Karpas-422 (cell line): ENCODE data around the gene RPGRIP1. TPM values are rescaled to one million over a fixed set of nuclear protein-coding genes. Genes with fewer than 3 reads are reported as not detected.
A peak's percentile ranks its signal among the peaks of the same experiment; 100 is the strongest.

Source experiments
- DNase-seq: peaks from one replicate; pipeline ENCODE4 v3.0.0-alpha.2; 2015
- H2AFZ ChIP-seq: fragments of 200-600 bp; sonication (generic); 2 replicates; pipeline ENCODE4 v1.6.1; 2014; ENCODE audit warnings: antibody characterized with exemption, low read length, mixed read lengths
- H3K27ac ChIP-seq: fragments of 200-600 bp; sonication (generic); 2 replicates; pipeline ENCODE4 v1.5.1; 2014; ENCODE audit warnings: mild to moderate bottlenecking, low read length, moderate library complexity
- H3K27me3 ChIP-seq: fragments of 200-600 bp; sonication (generic); 2 replicates; pipeline ENCODE4 v1.6.1; 2014; ENCODE audit warnings: low read length, mixed read lengths
- H3K36me3 ChIP-seq: fragments of 200-600 bp; sonication (generic); 2 replicates; pipeline ENCODE4 v1.6.1; 2014; ENCODE audit warnings: low read length, mixed read lengths; ENCODE audit not compliant: insufficient read depth
- H3K4me1 ChIP-seq: fragments of 200-600 bp; sonication (generic); 2 replicates; pipeline ENCODE4 v1.6.1; 2014; ENCODE audit warnings: mild to moderate bottlenecking, low read length, mixed read lengths
- H3K4me2 ChIP-seq: fragments of 200-600 bp; sonication (generic); 2 replicates; pipeline ENCODE4 v1.6.1; 2014; ENCODE audit warnings: low read length, low read depth, mild to moderate bottlenecking; ENCODE audit not compliant: poor library complexity, severe bottlenecking
- H3K4me3 ChIP-seq: fragments of 200-600 bp; sonication (generic); 2 replicates; pipeline ENCODE4 v1.5.1; 2014; ENCODE audit warnings: mild to moderate bottlenecking, antibody characterized with exemption, low read length, mixed read lengths
- H3K79me2 ChIP-seq: fragments of 200-600 bp; sonication (generic); 2 replicates; pipeline ENCODE4 v1.6.1; 2014; ENCODE audit warnings: mild to moderate bottlenecking, low read length, mixed read lengths
- H3K9ac ChIP-seq: fragments of 200-600 bp; sonication (generic); 2 replicates; pipeline ENCODE4 v1.6.0; 2014; ENCODE audit warnings: low read length
- H3K9me2 ChIP-seq: fragments of 200-600 bp; sonication (generic), shearing (Covaris generic); replicated peaks from 2 replicates; pipeline ENCODE4 v1.6.0; 2014; ENCODE audit warnings: mild to moderate bottlenecking, low read length, moderate library complexity; ENCODE audit not compliant: insufficient read depth
- H3K9me3 ChIP-seq: fragments of 300-700, 200-600 bp; sonication (generic); 2 replicates; pipeline ENCODE4 v1.6.1; 2014; ENCODE audit warnings: low read length, mixed read lengths
- H4K20me1 ChIP-seq: fragments of 200-600 bp; sonication (generic); 2 replicates; pipeline ENCODE4 v1.6.1; 2014; ENCODE audit warnings: mild to moderate bottlenecking, antibody characterized with exemption, low read length, low read depth; ENCODE audit not compliant: insufficient read depth
- total RNA-seq: library from RNA; depleted of rRNA; stranded (reverse); fragments of >200 nt; shearing (Covaris generic); gene quantifications from 2 replicates; pipeline ENCODE4 v1.2.3, GENCODE V29; 2014; ENCODE audit warnings: low replicate concordance; rRNA removed

Gene RPGRIP1
- total RNA-seq, 1 experiment from 2014 or later, result not detected

- no peak overlapping the region for H2AFZ ChIP-seq
- H3K27ac ChIP-seq, result no peak overlapping the region
- H3K79me2 ChIP-seq, result no peaks in the 10 kb centered on the region
- no peak for DNase-seq
- no peak overlapping the region for H3K9ac ChIP-seq
- no peaks in the 10 kb centered on the region for H4K20me1 ChIP-seq
- no peaks in the 10 kb centered on the region for H3K9me2 ChIP-seq
- no peaks in the 10 kb centered on the region for H3K9me3 ChIP-seq
- H3K4me2 ChIP-seq, result no peak overlapping the region
- no peaks in the 10 kb centered on the region for H3K36me3 ChIP-seq
- no peaks in the 10 kb centered on the region for H3K27me3 ChIP-seq
- peaks cover 16% of the 10 kb centered on the region for H3K4me1 ChIP-seq
- no peak overlapping the region for H3K4me3 ChIP-seq
These were observed 31.7 kb downstream of the RPGRIP1 start for GRCh38 chr14:21311614-21312013.

DNA sequence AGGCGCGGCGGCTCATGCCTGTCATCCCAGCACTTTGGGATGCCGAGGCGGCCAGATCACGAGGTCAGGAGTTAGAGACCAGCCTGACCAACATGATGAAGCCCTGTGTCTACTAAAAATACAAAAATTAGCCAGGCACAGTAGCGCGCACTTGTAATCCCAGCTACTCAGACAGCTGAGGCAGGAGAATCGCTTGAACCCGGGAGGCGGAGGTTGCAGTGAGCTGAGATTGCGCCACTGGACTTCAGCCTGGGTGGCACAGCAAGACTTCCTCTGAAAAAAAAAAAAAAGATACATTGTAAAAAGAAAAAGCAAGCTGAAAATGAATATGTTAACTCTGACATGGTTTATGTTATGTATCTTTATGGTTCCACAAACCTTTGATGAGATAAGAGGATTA, 33.6 kb downstream of the RPGRIP1 start:
- H2AFZ ChIP-seq, result no peak overlapping the region
- peaks cover 21% of the 10 kb centered on the region for H3K4me1 ChIP-seq
- no peaks in the 10 kb centered on the region for H4K20me1 ChIP-seq
- no peaks in the 10 kb centered on the region for H3K36me3 ChIP-seq
- no peak overlapping the region for H3K4me3 ChIP-seq
- H3K9ac ChIP-seq, result no peak overlapping the region
- no peak for DNase-seq
- H3K4me2 ChIP-seq, result no peak overlapping the region
- H3K27me3 ChIP-seq, result no peaks in the 10 kb centered on the region
- no peaks in the 10 kb centered on the region for H3K9me2 ChIP-seq
- no peaks in the 10 kb centered on the region for H3K79me2 ChIP-seq
- no peaks in the 10 kb centered on the region for H3K9me3 ChIP-seq
- H3K27ac ChIP-seq, result no peak overlapping the region

GRCh38 chr14:21317398-21317797, 37.5 kb downstream of the RPGRIP1 start:
- no peak overlapping the region; the same call in 1 of the 2 replicates for H3K9ac ChIP-seq
- no peak overlapping the region for H2AFZ ChIP-seq
- H3K4me2 ChIP-seq, result no peak overlapping the region
- H3K4me1 ChIP-seq, result peaks cover 10% of the 10 kb centered on the region
- no peaks in the 10 kb centered on the region for H3K27me3 ChIP-seq
- no peaks in the 10 kb centered on the region for H4K20me1 ChIP-seq
- no peaks in the 10 kb centered on the region for H3K9me2 ChIP-seq
- H3K27ac ChIP-seq, result no peak overlapping the region
- H3K9me3 ChIP-seq, result no peaks in the 10 kb centered on the region
- DNase-seq, result peak; percentile 52
- H3K36me3 ChIP-seq, result no peaks in the 10 kb centered on the region
- H3K79me2 ChIP-seq, result no peaks in the 10 kb centered on the region
- H3K4me3 ChIP-seq, result no peak overlapping the region

- no peak overlapping the region for H3K4me3 ChIP-seq
- DNase-seq, result no peak
- no peak overlapping the region for H3K4me2 ChIP-seq
- H3K4me1 ChIP-seq, result peaks cover 10% of the 10 kb centered on the region
- H3K36me3 ChIP-seq, result no peaks in the 10 kb centered on the region
- H2AFZ ChIP-seq, result no peak overlapping the region
- H3K9me3 ChIP-seq, result no peaks in the 10 kb centered on the region
- no peaks in the 10 kb centered on the region for H3K27me3 ChIP-seq
- H4K20me1 ChIP-seq, result no peaks in the 10 kb centered on the region
- H3K9ac ChIP-seq, result no peak overlapping the region
- no peaks in the 10 kb centered on the region for H3K9me2 ChIP-seq
- H3K27ac ChIP-seq, result no peak overlapping the region
- H3K79me2 ChIP-seq, result no peaks in the 10 kb centered on the region
These were observed 41.0 kb downstream of the RPGRIP1 start for GRCh38 chr14:21320913-21321312.

DNA sequence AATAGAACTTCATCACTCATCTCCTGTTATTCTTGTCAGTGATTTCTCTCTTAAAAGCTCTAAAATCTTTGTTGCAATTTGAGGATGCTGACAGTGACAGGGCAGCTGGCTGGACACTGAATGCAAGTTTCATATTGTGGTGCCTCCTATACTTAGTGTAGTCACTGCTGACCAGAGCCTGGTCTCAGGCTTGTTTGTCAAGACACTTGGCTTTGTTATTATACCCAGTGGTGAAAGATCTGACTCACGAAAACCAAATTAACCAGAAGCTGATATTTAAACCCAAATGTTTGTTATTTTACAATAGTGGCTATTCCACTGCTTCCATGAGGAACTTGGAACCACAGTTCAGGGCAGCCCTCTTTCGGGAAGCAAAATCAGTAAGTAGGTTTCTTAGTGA, 42.8 kb downstream of the RPGRIP1 start:
- DNase-seq, result no peak
- H3K4me2 ChIP-seq, result no peak overlapping the region
- no peaks in the 10 kb centered on the region for H3K9me2 ChIP-seq
- H3K79me2 ChIP-seq, result no peaks in the 10 kb centered on the region
- no peak overlapping the region for H2AFZ ChIP-seq
- H3K4me1 ChIP-seq, result peaks cover under 1% of the 10 kb centered on the region
- H3K27ac ChIP-seq, result no peak overlapping the region
- no peaks in the 10 kb centered on the region for H3K9me3 ChIP-seq
- no peak overlapping the region for H3K9ac ChIP-seq
- H3K27me3 ChIP-seq, result no peaks in the 10 kb centered on the region
- H4K20me1 ChIP-seq, result no peaks in the 10 kb centered on the region
- no peaks in the 10 kb centered on the region for H3K36me3 ChIP-seq
- H3K4me3 ChIP-seq, result no peak overlapping the region

DNA sequence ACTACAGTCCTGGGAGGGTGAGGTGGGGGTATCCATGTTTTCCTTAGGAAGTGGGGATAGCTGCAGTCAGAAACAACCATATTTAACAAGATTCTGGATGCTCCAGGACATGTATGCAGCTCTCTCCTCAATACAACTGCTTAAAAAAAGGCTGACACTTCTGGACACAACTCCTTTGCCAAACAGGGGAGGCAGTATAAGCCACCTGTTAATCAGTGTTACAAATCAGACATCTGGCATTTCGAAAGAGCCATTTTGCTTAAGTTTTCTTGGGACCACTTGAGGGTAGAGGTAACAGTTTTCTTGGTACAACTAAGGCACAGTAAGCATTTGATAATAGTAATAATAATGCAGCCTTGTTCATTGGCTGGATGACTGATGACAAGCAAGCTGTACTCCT, 47.1 kb downstream of the RPGRIP1 start:
- H3K4me3 ChIP-seq, result no peak overlapping the region
- no peak overlapping the region for H3K9ac ChIP-seq
- H3K9me3 ChIP-seq, result no peaks in the 10 kb centered on the region
- H4K20me1 ChIP-seq, result no peaks in the 10 kb centered on the region
- H3K36me3 ChIP-seq, result no peaks in the 10 kb centered on the region
- H3K79me2 ChIP-seq, result no peaks in the 10 kb centered on the region
- H3K27ac ChIP-seq, result no peak overlapping the region
- no peak overlapping the region for H2AFZ ChIP-seq
- no peaks in the 10 kb centered on the region for H3K9me2 ChIP-seq
- H3K4me2 ChIP-seq, result no peak overlapping the region
- H3K27me3 ChIP-seq, result no peaks in the 10 kb centered on the region
- DNase-seq, result no peak
- no peaks in the 10 kb centered on the region for H3K4me1 ChIP-seq

Other genes with a start within 250 kb of the RPGRIP1 start
- gene TPPP2, start 249.9 kb upstream of the RPGRIP1 start, total RNA-seq, result not detected in 2 replicates
- gene RNASE13, start 245.3 kb upstream of the RPGRIP1 start, total RNA-seq, result not detected in 2 replicates
- not detected in 2 replicates for gene RNASE7, start 237.7 kb upstream of the RPGRIP1 start, total RNA-seq
- gene RNASE8, start 222.3 kb upstream of the RPGRIP1 start, total RNA-seq, result not detected in 2 replicates
- 2.2 TPM in 2 replicates for gene ARHGEF40, start 209.8 kb upstream of the RPGRIP1 start, total RNA-seq
- gene ZNF219, start 181.4 kb upstream of the RPGRIP1 start, total RNA-seq, result 3.4 and 3.8 TPM in 2 replicates
- gene TMEM253, start 179.0 kb upstream of the RPGRIP1 start, total RNA-seq, result not detected in 2 replicates
- not detected in 2 replicates for gene OR5AU1, start 124.0 kb upstream of the RPGRIP1 start, total RNA-seq
- gene HNRNPC, start 10.6 kb upstream of the RPGRIP1 start, total RNA-seq, result 661 and 1,144 TPM in 2 replicates
- 102 and 126 TPM in 2 replicates for gene SUPT16H, start 103.9 kb downstream of the RPGRIP1 start, total RNA-seq
- gene CHD8, start 176.0 kb downstream of the RPGRIP1 start, total RNA-seq, result 152 and 158 TPM in 2 replicates
- 37.6 and 40.3 TPM in 2 replicates for gene RAB2B, start 196.9 kb downstream of the RPGRIP1 start, total RNA-seq
- 32.3 and 56.7 TPM in 2 replicates for gene TOX4, start 197.1 kb downstream of the RPGRIP1 start, total RNA-seq
- 83.1 and 105 TPM in 2 replicates for gene METTL3, start 231.3 kb downstream of the RPGRIP1 start, total RNA-seq
- not detected in 2 replicates for gene SALL2, start 246.3 kb downstream of the RPGRIP1 start, total RNA-seq